Adipose tissue (tissue), 3 donors: ENCODE results near the gene GNPDA1. TPM values are rescaled to one million over a fixed set of nuclear protein-coding genes. Genes with fewer than 3 reads are reported as not detected.

Experiments used
- H3K27ac ChIP-seq: one replicate; pipeline ENCODE4 v1.5.1; 2013; ENCODE audit warnings: low read depth, low read length
- WGBS, 3 donors: extraction: QIAGEN DNeasy Blood & Tissue Kit; methylation state at CpG; one replicate each; pipeline ENCODE4 v1.1.7; 2013; 5-methylcytosine and 5-hydroxymethylcytosine counted together
- polyA plus RNA-seq, 3 donors: library from polyadenylated mRNA; stranded (reverse); fragments of 200-250 nt; gene quantifications; one replicate each; pipeline ENCODE4 v1.2.3, GENCODE V29; 2013
- donor health status: healthy with polysubstance abuse.
- donor health status: Bipolar disorder and iron deficiency.
- donor health status: healthy.

GNPDA1 gene
- polyA plus RNA-seq, 3 donors = 6.4 to 36.1 (median 10.3) TPM

- H3K27ac ChIP-seq = no peak overlapping the region
- WGBS, 3 donors = 87 to 95% (median 93%) methylated on average over 2 of the region's 2 CpGs
Measured at GRCh38 chr5:142032150-142032549, 19.3 kb upstream of the GNPDA1 start.

GRCh38 chr5:142025637-142026036, 12.8 kb upstream of the GNPDA1 start:
- no peak overlapping the region for H3K27ac ChIP-seq
- WGBS, 3 donors = 73 to 79% (median 76%) methylated on average over 8 of the region's 8 CpGs

GRCh38 chr5:142024771-142025304, 12.0 kb upstream of the GNPDA1 start:
- 0 to 1% (median 0%) methylated on average over 26 of the region's 26 CpGs for WGBS, 3 donors
- H3K27ac ChIP-seq = no peak overlapping the region

- H3K27ac ChIP-seq = no peak overlapping the region
- 69 to 91% (median 87%) methylated on average over 6 of the region's 6 CpGs for WGBS, 3 donors
Measured at GRCh38 chr5:142023836-142024235, 11.0 kb upstream of the GNPDA1 start.

GRCh38 chr5:142020122-142020659, 7.4 kb upstream of the GNPDA1 start:
- WGBS, 3 donors = 67 to 94% (median 94%) methylated on average over 1 of the region's 1 CpG
- no peak overlapping the region for H3K27ac ChIP-seq

GRCh38 chr5:142017832-142018427, 5.1 kb upstream of the GNPDA1 start:
- 91 to 92% (median 91%) methylated on average over 5 of the region's 5 CpGs for WGBS, 3 donors
- H3K27ac ChIP-seq = no peak overlapping the region

GRCh38 chr5:142016556-142016955, 3.7 kb upstream of the GNPDA1 start:
- no peak overlapping the region for H3K27ac ChIP-seq
- WGBS, 3 donors = 79 to 94% (median 89%) methylated on average over 4 of the region's 4 CpGs

GRCh38 chr5:142015781-142016533, 3.1 kb upstream of the GNPDA1 start:
- 41 to 79% (median 68%) methylated on average over 6 of the region's 6 CpGs for WGBS, 3 donors
- H3K27ac ChIP-seq = no peak overlapping the region

GRCh38 chr5:142014911-142015584, 2.2 kb upstream of the GNPDA1 start:
- no peak overlapping the region for H3K27ac ChIP-seq
- 47 to 61% (median 58%) methylated on average over 7 of the region's 7 CpGs for WGBS, 3 donors

GRCh38 chr5:142013734-142014521, 1.1 kb upstream of the GNPDA1 start:
- H3K27ac ChIP-seq = no peak overlapping the region
- 84 to 88% (median 85%) methylated on average over 16 of the region's 16 CpGs for WGBS, 3 donors

GRCh38 chr5:142012186-142012785, 541 bp downstream of the GNPDA1 start:
- 7 to 21% (median 16%) methylated on average over 17 to 18 of the region's 18 CpGs for WGBS, 3 donors

GRCh38 chr5:142011572-142012185, 1.1 kb downstream of the GNPDA1 start:
- H3K27ac ChIP-seq = no peak overlapping the region
- 91 to 95% (median 92%) methylated on average over 9 of the region's 9 CpGs for WGBS, 3 donors

More at GRCh38 chr5:142012186-142012785, 541 bp downstream of the GNPDA1 start:
- H3K27ac ChIP-seq = no peak overlapping the region

- WGBS, 3 donors = 85 to 91% (median 90%) methylated on average over 4 of the region's 4 CpGs
- no peak overlapping the region for H3K27ac ChIP-seq
Measured at GRCh38 chr5:142009886-142010285, 2.9 kb downstream of the GNPDA1 start.

GRCh38 chr5:142008813-142009212, 4.0 kb downstream of the GNPDA1 start:
- no peak overlapping the region for H3K27ac ChIP-seq

- H3K27ac ChIP-seq = no peak overlapping the region
- WGBS, 3 donors = 88 to 100% (median 88%) methylated on average over 1 of the region's 1 CpG
Measured at GRCh38 chr5:142007237-142007544, 5.6 kb downstream of the GNPDA1 start.

GRCh38 chr5:142006363-142007236, 6.2 kb downstream of the GNPDA1 start:
- 62 to 90% (median 71%) methylated on average over 3 of the region's 3 CpGs for WGBS, 3 donors
- no peak overlapping the region for H3K27ac ChIP-seq
